ENCODE results near the gene NINL. TPM values are rescaled to one million over a fixed set of nuclear protein-coding genes. Genes with fewer than 3 reads are reported as not detected.
"Not testable (repeated sequence)": the region's sequence is repeated elsewhere in the genome, so short reads cannot be mapped to it uniquely, and the experiment has no call there.

The NINL gene
- total RNA-seq, 1 experiment from 2014 or later = 33.7 TPM

GRCh38 chr20:25521382-25521781 lies 63.9 kb downstream of the NINL start:
- no peak for DNase-seq

DNA sequence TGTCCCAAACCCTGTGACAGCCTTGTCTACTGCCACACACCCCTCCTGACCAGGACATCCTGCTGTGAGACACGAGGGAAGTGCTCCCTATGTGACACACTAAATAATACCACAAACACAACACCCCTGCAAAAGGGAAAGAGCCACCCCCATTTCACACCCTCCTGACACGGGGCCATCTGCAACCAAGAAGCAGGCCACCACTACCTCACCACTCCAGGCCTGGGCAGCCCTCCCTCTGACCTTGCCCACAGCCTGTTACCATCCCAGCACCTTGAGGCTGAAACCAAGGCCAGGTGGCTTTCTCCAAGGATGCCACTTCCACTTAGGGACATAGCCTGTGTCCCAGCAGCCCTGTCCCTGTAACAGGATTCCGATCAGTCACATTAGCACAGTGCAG lies 68.2 kb downstream of the NINL start:
- no peak for DNase-seq
- H3K4me3 ChIP-seq (ENCODE audit: insufficient read depth, low read depth, low read length) = no peak overlapping the region
- H3K36me3 ChIP-seq (replicated peaks; ENCODE audit: control insufficient read depth, insufficient read depth, low read length) = peaks cover 18% of the 10 kb centered on the region
- H3K27me3 ChIP-seq (ENCODE audit: control insufficient read depth, insufficient read depth, low read length) = no peaks in the 10 kb centered on the region

More at GRCh38 chr20:25521382-25521781, 63.9 kb downstream of the NINL start:
- H3K27me3 ChIP-seq (ENCODE audit: control insufficient read depth, insufficient read depth, low read length) = no peaks in the 10 kb centered on the region
- no peak overlapping the region for H3K4me3 ChIP-seq (ENCODE audit: insufficient read depth, low read depth, low read length)
- H3K36me3 ChIP-seq (replicated peaks; ENCODE audit: control insufficient read depth, insufficient read depth, low read length) = peaks cover 4% of the 10 kb centered on the region

GRCh38 chr20:25514747-25515340 lies 70.5 kb downstream of the NINL start:
- no peak for DNase-seq
- Histone ChIP-seq H3K36me3 (replicated peaks; ENCODE audit: control insufficient read depth, insufficient read depth, low read length) (peaks cover 29% of the 10 kb centered on the region), H3K4me3 (ENCODE audit: insufficient read depth, low read depth, low read length) (no peak overlapping the region), H3K27me3 (ENCODE audit: control insufficient read depth, insufficient read depth, low read length) (no peaks in the 10 kb centered on the region)

- no peak for DNase-seq
- Histone ChIP-seq H3K36me3 (replicated peaks; ENCODE audit: control insufficient read depth, insufficient read depth, low read length) (peaks cover 34% of the 10 kb centered on the region), H3K27me3 (ENCODE audit: control insufficient read depth, insufficient read depth, low read length) (no peaks in the 10 kb centered on the region), H3K4me3 (ENCODE audit: insufficient read depth, low read depth, low read length) (no peak overlapping the region)
Measured at GRCh38 chr20:25514195-25514594, 71.1 kb downstream of the NINL start.

DNA sequence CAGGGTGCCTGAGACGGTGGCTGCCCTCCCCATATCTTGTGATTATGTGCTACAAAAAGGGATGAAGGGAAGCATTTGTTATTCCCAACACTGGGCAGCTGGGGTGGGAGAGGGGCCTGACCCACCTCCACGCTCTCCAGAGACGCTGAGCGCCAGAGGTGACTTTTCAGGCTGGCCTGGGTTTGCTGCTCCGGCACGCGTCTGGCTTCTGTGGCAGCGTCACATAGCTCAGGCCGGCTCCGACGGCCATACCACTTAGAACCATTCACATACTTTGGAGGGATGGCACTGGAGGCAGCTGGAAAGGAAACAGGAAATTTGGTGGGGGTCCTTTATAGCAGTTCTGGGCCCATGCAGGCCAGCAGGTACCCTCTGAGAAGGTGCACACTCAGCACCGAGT lies 72.6 kb downstream of the NINL start:
- no peak overlapping the region for H3K4me3 ChIP-seq (ENCODE audit: insufficient read depth, low read depth, low read length)
- H3K36me3 ChIP-seq (replicated peaks; ENCODE audit: control insufficient read depth, insufficient read depth, low read length) = peaks cover 38% of the 10 kb centered on the region
- DNase-seq = no peak
- no peaks in the 10 kb centered on the region for H3K27me3 ChIP-seq (ENCODE audit: control insufficient read depth, insufficient read depth, low read length)

GRCh38 chr20:25511183-25511582 lies 74.1 kb downstream of the NINL start:
- Histone ChIP-seq H3K36me3 (replicated peaks; ENCODE audit: control insufficient read depth, insufficient read depth, low read length) (peaks cover 33% of the 10 kb centered on the region), H3K4me3 (ENCODE audit: insufficient read depth, low read depth, low read length) (no peak overlapping the region), H3K27me3 (ENCODE audit: control insufficient read depth, insufficient read depth, low read length) (no peaks in the 10 kb centered on the region)
- DNase-seq = no peak

- no peak for DNase-seq
- H3K4me3 ChIP-seq (ENCODE audit: insufficient read depth, low read depth, low read length) = no peak overlapping the region
- H3K36me3 ChIP-seq (replicated peaks; ENCODE audit: control insufficient read depth, insufficient read depth, low read length) = peaks cover 33% of the 10 kb centered on the region
- no peaks in the 10 kb centered on the region for H3K27me3 ChIP-seq (ENCODE audit: control insufficient read depth, insufficient read depth, low read length)
Measured at GRCh38 chr20:25510721-25511120, 74.6 kb downstream of the NINL start.

DNA sequence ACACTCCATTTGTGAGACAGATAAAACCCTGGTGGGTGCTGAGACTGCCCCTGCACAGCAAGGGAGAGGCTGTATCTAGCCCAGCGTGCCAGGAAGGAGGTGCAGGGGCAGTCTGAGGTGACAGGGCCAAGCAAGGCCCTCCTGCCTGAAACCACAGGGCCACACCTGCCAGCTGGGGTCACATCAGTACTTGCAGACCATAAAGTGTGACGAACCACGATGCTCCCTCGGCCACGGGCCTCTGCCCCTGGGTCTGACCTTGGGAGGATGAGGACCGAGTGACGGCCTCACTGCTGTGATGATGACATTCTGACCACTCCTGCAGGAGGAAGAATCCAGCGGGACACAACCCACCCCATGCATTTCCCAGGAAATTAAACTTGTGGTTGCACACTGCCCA lies 75.1 kb downstream of the NINL start:
- Histone ChIP-seq H3K36me3 (replicated peaks; ENCODE audit: control insufficient read depth, insufficient read depth, low read length) (peaks cover 32% of the 10 kb centered on the region), H3K27me3 (ENCODE audit: control insufficient read depth, insufficient read depth, low read length) (no peaks in the 10 kb centered on the region), H3K4me3 (ENCODE audit: insufficient read depth, low read depth, low read length) (no peak overlapping the region)
- DNase-seq = no peak

GRCh38 chr20:25509084-25509483 lies 76.2 kb downstream of the NINL start:
- peaks cover 26% of the 10 kb centered on the region for H3K36me3 ChIP-seq (replicated peaks; ENCODE audit: control insufficient read depth, insufficient read depth, low read length)
- DNase-seq = no peak
- no peak overlapping the region for H3K4me3 ChIP-seq (ENCODE audit: insufficient read depth, low read depth, low read length)
- H3K27me3 ChIP-seq (ENCODE audit: control insufficient read depth, insufficient read depth, low read length) = no peaks in the 10 kb centered on the region

GRCh38 chr20:25508083-25508770 lies 77.1 kb downstream of the NINL start:
- H3K4me3 ChIP-seq (ENCODE audit: insufficient read depth, low read depth, low read length) = no peak overlapping the region
- peak; percentile 53 for DNase-seq
- no peaks in the 10 kb centered on the region for H3K27me3 ChIP-seq (ENCODE audit: control insufficient read depth, insufficient read depth, low read length)
- peaks cover 32% of the 10 kb centered on the region for H3K36me3 ChIP-seq (replicated peaks; ENCODE audit: control insufficient read depth, insufficient read depth, low read length)

DNA sequence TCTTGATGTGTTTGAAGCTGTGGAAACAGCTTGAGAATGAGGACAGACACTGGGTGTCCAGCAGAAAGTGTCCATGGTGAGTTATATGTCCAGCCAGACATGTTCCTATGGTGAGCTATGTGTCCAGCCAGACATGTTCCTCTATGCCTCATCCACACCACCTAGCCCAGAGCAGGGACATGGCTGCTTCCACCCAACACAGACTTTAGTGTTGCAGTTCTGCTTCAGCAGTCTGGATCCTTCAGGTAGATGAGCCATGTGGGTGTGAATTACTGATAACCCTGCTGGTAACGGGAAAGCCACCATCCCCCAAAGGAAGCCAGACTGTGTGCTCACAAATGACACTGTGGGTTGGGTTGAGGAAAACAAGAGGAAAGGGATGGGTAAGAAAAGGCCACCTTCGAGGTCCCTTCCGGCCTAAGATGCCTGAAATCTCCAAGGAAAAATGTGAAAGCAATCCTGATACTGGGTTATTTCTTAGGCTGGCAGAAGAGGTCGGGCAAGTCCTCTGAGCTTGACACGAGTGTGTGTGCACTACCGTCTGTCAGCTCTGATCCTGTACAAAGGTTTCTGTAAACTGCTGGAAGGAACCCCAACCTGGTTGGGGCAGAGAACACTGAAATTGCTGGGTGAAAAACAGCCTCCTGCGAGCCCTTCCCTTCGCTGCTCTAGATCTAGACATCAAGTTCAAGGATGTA lies 77.8 kb downstream of the NINL start:
- peaks cover 34% of the 10 kb centered on the region for H3K36me3 ChIP-seq (replicated peaks; ENCODE audit: control insufficient read depth, insufficient read depth, low read length)
- no peak for DNase-seq
- H3K27me3 ChIP-seq (ENCODE audit: control insufficient read depth, insufficient read depth, low read length) = no peaks in the 10 kb centered on the region
- no peak overlapping the region for H3K4me3 ChIP-seq (ENCODE audit: insufficient read depth, low read depth, low read length)

DNA sequence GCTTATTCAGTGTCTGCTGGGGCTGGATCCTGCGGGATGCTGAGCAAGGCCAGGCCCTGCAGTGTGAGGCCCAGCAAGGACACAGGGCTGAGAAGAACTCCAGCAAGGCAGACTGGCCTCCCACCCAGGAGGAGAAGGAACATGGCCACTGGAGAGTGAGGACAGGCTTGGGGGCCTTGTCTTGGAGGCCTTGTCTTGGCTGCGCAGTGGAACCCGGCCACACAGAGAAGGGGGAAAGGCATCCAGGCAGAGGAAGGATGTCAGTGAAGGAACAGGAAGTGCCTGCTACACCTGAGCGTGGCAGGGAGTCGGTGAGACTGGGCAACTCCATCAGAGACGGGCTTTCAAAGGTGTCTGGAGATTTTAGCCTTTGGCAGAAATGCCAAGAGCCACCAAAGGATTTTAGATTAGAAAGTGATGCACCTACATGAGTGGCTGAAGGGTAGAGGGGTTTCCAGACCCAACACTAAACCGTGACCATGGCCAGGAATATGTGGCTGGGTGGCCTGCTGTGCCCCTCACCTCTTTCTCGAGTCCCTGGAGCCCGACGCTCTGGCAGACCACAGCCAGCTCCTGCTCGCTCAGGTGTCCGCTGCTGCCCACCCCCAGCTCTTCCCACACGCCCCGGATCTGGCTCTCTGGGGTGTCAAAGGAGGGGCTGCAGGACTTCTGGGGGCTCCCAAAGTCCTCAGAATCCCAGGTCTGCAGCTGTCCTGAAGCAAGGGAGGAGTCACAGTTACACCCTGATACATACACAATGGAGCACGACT lies 80.8 kb downstream of the NINL start:
- no peak overlapping the region for H3K4me3 ChIP-seq (ENCODE audit: insufficient read depth, low read depth, low read length)
- DNase-seq = peak; percentile 15
- no peaks in the 10 kb centered on the region for H3K27me3 ChIP-seq (ENCODE audit: control insufficient read depth, insufficient read depth, low read length)
- peaks cover 19% of the 10 kb centered on the region for H3K36me3 ChIP-seq (replicated peaks; ENCODE audit: control insufficient read depth, insufficient read depth, low read length)

DNA sequence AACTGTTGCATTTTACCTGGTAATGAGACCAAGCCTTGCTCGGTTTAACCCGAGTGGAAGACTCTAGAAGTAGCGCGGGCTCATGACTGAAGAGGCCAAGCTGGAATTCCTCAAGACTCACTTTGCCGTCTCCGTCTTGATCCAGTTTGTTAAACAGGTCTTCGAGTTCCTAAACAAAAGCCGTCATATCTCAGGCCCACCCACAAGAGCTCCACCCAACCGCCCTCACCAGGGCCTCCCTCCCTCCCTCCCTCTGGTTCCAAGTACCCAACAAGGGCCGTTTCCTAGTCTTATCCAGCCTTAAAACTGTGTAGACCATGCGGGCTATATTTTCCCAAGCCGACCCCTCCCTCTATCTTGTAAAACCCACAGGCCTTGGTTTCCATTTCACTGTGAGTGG lies 81.4 kb downstream of the NINL start:
- no peaks in the 10 kb centered on the region for H3K27me3 ChIP-seq (ENCODE audit: control insufficient read depth, insufficient read depth, low read length)
- H3K4me3 ChIP-seq (ENCODE audit: insufficient read depth, low read depth, low read length) = no peak overlapping the region
- peaks cover 14% of the 10 kb centered on the region for H3K36me3 ChIP-seq (replicated peaks; ENCODE audit: control insufficient read depth, insufficient read depth, low read length)
- peak; percentile 22 for DNase-seq

DNA sequence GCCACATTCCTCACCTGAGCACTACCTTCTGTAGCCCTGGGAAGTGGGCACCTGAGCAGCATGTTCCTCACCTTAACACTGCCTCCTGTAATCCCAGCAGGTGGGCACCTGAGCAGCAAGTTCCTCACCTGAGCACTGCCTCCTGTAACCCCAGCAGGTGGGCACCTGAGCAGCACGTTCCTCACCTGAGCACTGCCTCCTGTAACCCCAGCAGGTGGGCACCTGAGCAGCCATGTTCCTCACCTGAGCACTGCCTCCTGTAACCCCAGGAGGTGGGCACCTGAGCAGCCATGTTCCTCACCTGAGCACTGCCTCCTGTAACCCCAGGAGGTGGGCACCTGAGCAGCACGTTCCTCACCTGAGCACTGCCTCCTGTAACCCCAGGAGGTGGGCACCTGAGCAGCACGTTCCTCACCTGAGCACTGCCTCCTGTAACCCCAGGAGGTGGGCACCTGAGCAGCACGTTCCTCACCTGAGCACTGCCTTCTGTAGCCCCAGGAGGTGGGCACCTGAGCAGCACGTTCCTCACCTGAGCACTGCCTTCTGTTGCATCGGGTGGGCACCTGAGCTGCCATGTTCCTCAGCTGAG lies 82.2 kb downstream of the NINL start:
- not testable (repeated sequence) for H3K4me3 ChIP-seq (ENCODE audit: insufficient read depth, low read depth, low read length); H3K27me3 ChIP-seq (ENCODE audit: control insufficient read depth, insufficient read depth, low read length)
- H3K36me3 ChIP-seq (replicated peaks; ENCODE audit: control insufficient read depth, insufficient read depth, low read length) = peaks cover 12% of the 10 kb centered on the region
- DNase-seq = peak; percentile 26

Data from H7 (cell line).